Neural progenitor cell (in vitro differentiated cells): ENCODE measurements around the gene DSCAML1. TPM values are rescaled to one million over a fixed set of nuclear protein-coding genes. Genes with fewer than 3 reads are reported as not detected.

ENCODE experiments used
- DNase-seq: peaks from one replicate; pipeline ENCODE4 v3.0.0-alpha.2; 2016; ENCODE audit warnings: low spot score
- H2AFZ ChIP-seq: fragments of 200-600 bp; sonication (generic); replicated peaks from 2 replicates; pipeline ENCODE4 v1.6.1; 2016; ENCODE audit warnings: antibody characterized with exemption
- H3F3A ChIP-seq: fragments of 200-600 bp; sonication (generic); 2 replicates; pipeline ENCODE4 v1.6.1; 2016; ENCODE audit warnings: antibody characterized with exemption, low read depth
- H3K27ac ChIP-seq: fragments of 200-600 bp; sonication (generic); 2 replicates; pipeline ENCODE4 v1.5.1; 2016; ENCODE audit warnings: mild to moderate bottlenecking
- H3K27me3 ChIP-seq: fragments of 200-600 bp; sonication (generic); 2 replicates; pipeline ENCODE4 v1.6.1; 2016; ENCODE audit warnings: mild to moderate bottlenecking, moderate library complexity
- H3K36me3 ChIP-seq: fragments of 200-600 bp; sonication (generic); 2 replicates; pipeline ENCODE4 v1.5.1; 2016
- H3K4me1 ChIP-seq: fragments of 200-600 bp; sonication (generic); 2 replicates; pipeline ENCODE4 v1.6.1; 2016; ENCODE audit warnings: mixed run types
- H3K4me2 ChIP-seq: fragments of 200-600 bp; sonication (generic); 2 replicates; pipeline ENCODE4 v1.6.1; 2016
- H3K4me3 ChIP-seq: fragments of 200-600 bp; sonication (generic); 2 replicates; pipeline ENCODE4 v1.5.1; 2016
- H3K79me2 ChIP-seq: fragments of 200-600 bp; sonication (generic); 2 replicates; pipeline ENCODE4 v1.6.1; 2016; ENCODE audit warnings: low read depth
- H3K9ac ChIP-seq: fragments of 200-600 bp; sonication (generic); 2 replicates; pipeline ENCODE4 v1.6.1; 2016
- H3K9me3 ChIP-seq: fragments of 200-600 bp; sonication (generic); 2 replicates; pipeline ENCODE4 v1.5.1; 2016; ENCODE audit warnings: low read depth
- H4K20me1 ChIP-seq: fragments of 200-600 bp; sonication (generic); 2 replicates; pipeline ENCODE4 v1.6.1; 2016; ENCODE audit warnings: low read depth
- H3K27ac Mint-ChIP-seq: 3 replicates; pipeline ENCODE4 v1.8.0; 2021; ENCODE audit warnings: mixed read lengths
- H3K27me3 Mint-ChIP-seq: 2 replicates; pipeline ENCODE4 v1.8.0; 2022; ENCODE audit warnings: low read depth, mild to moderate bottlenecking, inconsistent platforms, moderate library complexity, mixed read lengths; ENCODE audit not compliant: insufficient read depth
- H3K36me3 Mint-ChIP-seq: 3 replicates; pipeline ENCODE4 v1.8.0; 2021; ENCODE audit warnings: mixed read lengths
- H3K4me1 Mint-ChIP-seq: 3 replicates; pipeline ENCODE4 v1.8.0; 2021; ENCODE audit warnings: mixed read lengths
- H3K4me3 Mint-ChIP-seq: 3 replicates; pipeline ENCODE4 v1.8.0; 2021; ENCODE audit warnings: mild to moderate bottlenecking, moderate library complexity, mixed read lengths
- H3K9me3 Mint-ChIP-seq: 3 replicates; pipeline ENCODE4 v1.8.0; 2020; ENCODE audit warnings: mixed read lengths
- CTCF ChIP-seq: fragments of 200-600 bp; sonication (generic); IDR thresholded peaks from 2 replicates; pipeline ENCODE4 v1.5.1; 2017; ENCODE audit warnings: antibody characterized with exemption, mild to moderate bottlenecking
- EZH2 ChIP-seq: fragments of 200-600 bp; sonication (generic); IDR thresholded peaks from 2 replicates; pipeline ENCODE4 v1.6.1; 2017; ENCODE audit warnings: antibody characterized with exemption, mild to moderate bottlenecking, moderate library complexity
- EZH2phosphoT487 ChIP-seq: fragments of 200-600 bp; sonication (generic); IDR thresholded peaks from 2 replicates; pipeline ENCODE4 v1.6.1; 2017; ENCODE audit warnings: antibody characterized with exemption
- total RNA-seq: library from RNA; depleted of rRNA; stranded (reverse); fragments of >200 nt; gene quantifications from 2 replicates; pipeline ENCODE4 v1.2.3, GENCODE V29; 2015; ENCODE audit warnings: low replicate concordance

Gene DSCAML1
- total RNA-seq, 1 donor from 2014 or later, result 0.06 TPM

GRCh38 chr11:117642835-117643234 is 154.2 kb downstream of the DSCAML1 start:
- Mint-ChIP-seq H3K27ac (no peak overlapping the region), H3K27me3 (peaks cover 25% of the 10 kb centered on the region), H3K9me3 (no peaks in the 10 kb centered on the region), H3K4me3 (no peak overlapping the region), H3K4me1 (peaks cover 37% of the 10 kb centered on the region), H3K36me3 (no peaks in the 10 kb centered on the region)
- Histone ChIP-seq H3K4me2 (no peak overlapping the region), H3K79me2 (no peaks in the 10 kb centered on the region), H3K27me3 (no peaks in the 10 kb centered on the region), H3F3A (no peaks in the 10 kb centered on the region), H3K27ac (no peak overlapping the region), H3K36me3 (no peaks in the 10 kb centered on the region), H3K9me3 (no peaks in the 10 kb centered on the region), H2AFZ (no peak overlapping the region), H4K20me1 (no peaks in the 10 kb centered on the region), H3K4me1 (peaks cover 10% of the 10 kb centered on the region), H3K4me3 (no peak overlapping the region), H3K9ac (no peak overlapping the region)
- DNase-seq, result no peak
- TF ChIP-seq CTCF, result no peak

DNA sequence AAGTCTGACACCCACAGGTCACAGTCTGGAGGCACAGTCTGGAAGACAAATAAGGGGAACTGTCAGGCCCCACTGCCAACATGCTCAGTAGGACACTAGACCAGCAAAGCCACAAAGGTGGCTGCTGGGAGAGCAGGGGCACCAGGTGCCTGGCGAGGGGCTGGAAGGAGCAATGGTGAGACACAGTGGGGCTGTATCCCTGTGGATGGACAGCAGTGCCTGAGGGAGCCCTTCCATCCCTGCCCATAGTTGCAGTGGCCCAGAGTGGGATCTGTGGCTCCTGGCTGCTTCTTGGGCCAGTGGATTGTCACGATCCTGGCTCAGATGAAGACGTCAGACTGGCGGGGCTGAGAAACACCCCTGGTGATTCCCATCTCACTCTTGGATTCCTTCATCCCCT is 154.6 kb downstream of the DSCAML1 start:
- Histone ChIP-seq H3K4me3 (no peak overlapping the region), H3K9me3 (no peaks in the 10 kb centered on the region), H3K79me2 (no peaks in the 10 kb centered on the region), H3K27ac (no peak overlapping the region), H2AFZ (no peak overlapping the region), H3K4me2 (no peak overlapping the region), H3K36me3 (no peaks in the 10 kb centered on the region), H3F3A (no peaks in the 10 kb centered on the region), H3K4me1 (peaks cover 10% of the 10 kb centered on the region), H3K9ac (no peak overlapping the region), H3K27me3 (no peaks in the 10 kb centered on the region), H4K20me1 (no peaks in the 10 kb centered on the region)
- no peak for TF ChIP-seq EZH2phosphoT487
- TF ChIP-seq EZH2, result no peak
- no peak for TF ChIP-seq CTCF
- H3K4me3 Mint-ChIP-seq, result no peak overlapping the region
- peaks cover 36% of the 10 kb centered on the region for H3K4me1 Mint-ChIP-seq
- H3K27ac Mint-ChIP-seq, result no peak overlapping the region
- H3K36me3 Mint-ChIP-seq, result no peaks in the 10 kb centered on the region
- no peaks in the 10 kb centered on the region for H3K9me3 Mint-ChIP-seq
- H3K27me3 Mint-ChIP-seq, result peaks cover 27% of the 10 kb centered on the region
- no peak for DNase-seq

- no peak overlapping the region for H3K9ac ChIP-seq
These were observed 155.8 kb downstream of the DSCAML1 start for GRCh38 chr11:117641008-117641915.

More at GRCh38 chr11:117641008-117641915, 155.8 kb downstream of the DSCAML1 start:
- H3K27ac Mint-ChIP-seq, result peak overlapping the region; percentile 60
- Histone ChIP-seq H2AFZ (no peak overlapping the region), H3K36me3 (no peaks in the 10 kb centered on the region), H3K4me1 (peaks cover 10% of the 10 kb centered on the region), H3K27ac (no peak overlapping the region), H3F3A (no peaks in the 10 kb centered on the region), H3K79me2 (no peaks in the 10 kb centered on the region), H3K4me3 (no peak overlapping the region), H3K9me3 (no peaks in the 10 kb centered on the region), H3K27me3 (no peaks in the 10 kb centered on the region), H4K20me1 (no peaks in the 10 kb centered on the region), H3K4me2 (no peak overlapping the region)
- DNase-seq, result no peak
- H3K9me3 Mint-ChIP-seq, result no peaks in the 10 kb centered on the region
- no peaks in the 10 kb centered on the region for H3K36me3 Mint-ChIP-seq
- peaks cover 34% of the 10 kb centered on the region for H3K4me1 Mint-ChIP-seq
- H3K4me3 Mint-ChIP-seq, result no peak overlapping the region
- no peak for TF ChIP-seq CTCF
- TF ChIP-seq EZH2phosphoT487, result no peak
- TF ChIP-seq EZH2, result no peak
- peaks cover 23% of the 10 kb centered on the region for H3K27me3 Mint-ChIP-seq
